H1 (cell line): ENCODE results near the gene TRAF3. TPM values are rescaled to one million over a fixed set of nuclear protein-coding genes. Genes with fewer than 3 reads are reported as not detected.

Source experiments
- CTCF ChIA-PET: fragments of 300-600 bp; sonication (Branson Sonifier 250); formaldehyde crosslinking; loops from one replicate; lab custom pipeline; 2021; ENCODE audit not compliant: partially characterized antibody; lab: Charles Lee
- POLR2A ChIA-PET: fragments of 300-600 bp; sonication (Branson Sonifier 250); formaldehyde crosslinking; loops from one replicate; lab custom pipeline; 2021; ENCODE audit warnings: inconsistent platforms; ENCODE audit not compliant: partially characterized antibody; lab: Charles Lee
- DNase-seq, 2 experiments: peaks; one replicate each; pipeline versions ENCODE4 v3.0.0 to v3.0.0-alpha.2; 2010 to 2022; ENCODE audit warnings: low spot score in 2 of 2, low read depth in 1 of 2, mixed read lengths in 1 of 2
- FAIRE-seq: peaks from 2 replicates; lab custom pipeline; 2011; peaks lifted over from hg19 to GRCh38; lab: Jason Lieb, UNC
- H2AFZ ChIP-seq: 2 replicates; pipeline ENCODE4 v1.8.1; 2012; ENCODE audit warnings: low read length, inconsistent platforms
- H2AK5ac ChIP-seq: 2 replicates; pipeline ENCODE4 v1.6.1; 2013; ENCODE audit warnings: low read depth, low read length
- H2BK120ac ChIP-seq: replicated peaks from 2 replicates; pipeline ENCODE3; 2013; ENCODE audit warnings: low read depth, low read length, inconsistent platforms
- H2BK12ac ChIP-seq: 2 replicates; pipeline ENCODE4 v1.6.1; 2013; ENCODE audit warnings: low read depth, low read length
- H2BK15ac ChIP-seq: 2 replicates; pipeline ENCODE4 v1.6.1; 2013; ENCODE audit warnings: low read length
- H2BK20ac ChIP-seq: 2 replicates; pipeline ENCODE4 v1.6.1; 2013; ENCODE audit warnings: low read length
- H2BK5ac ChIP-seq: 2 replicates; pipeline ENCODE4 v1.6.1; 2013; ENCODE audit warnings: low read depth, low read length
- H3K14ac ChIP-seq: 2 replicates; pipeline ENCODE4 v1.6.1; 2013; ENCODE audit warnings: inconsistent platforms; ENCODE audit not compliant: insufficient read length
- H3K18ac ChIP-seq: 2 replicates; pipeline ENCODE4 v1.6.1; 2013; ENCODE audit warnings: low read length; ENCODE audit errors: extremely low read depth
- H3K23ac ChIP-seq: 2 replicates; pipeline ENCODE4 v1.6.1; 2013; ENCODE audit warnings: inconsistent platforms; ENCODE audit not compliant: insufficient read length
- H3K23me2 ChIP-seq: 2 replicates; pipeline ENCODE4 v1.6.1; 2013; ENCODE audit warnings: low read depth, low read length
- H3K27ac ChIP-seq: 2 replicates; pipeline ENCODE4 v1.6.1; 2011; ENCODE audit warnings: low read depth, low read length, inconsistent platforms
- H3K27me3 ChIP-seq, 4 experiments: replicated peaks in 1 of 4; 1 replicate in 1 of 4; 2 replicates in 3 of 4; pipeline versions ENCODE4 v1.6.1 to v1.8.1; 2011 to 2013; ENCODE audit warnings: low read length in 3 of 4, mild to moderate bottlenecking in 3 of 4, inconsistent platforms in 2 of 4, mixed read lengths in 2 of 4, moderate library complexity in 1 of 4; ENCODE audit not compliant: control insufficient read depth in 3 of 4, insufficient read depth in 3 of 4; ENCODE audit errors: extremely low read depth in 1 of 4
- H3K36me3 ChIP-seq, 4 experiments: 2 replicates each; pipeline versions ENCODE4 v1.6.1 to v1.8.1; 2011 to 2013; ENCODE audit warnings: mild to moderate bottlenecking in 4 of 4, low read length in 3 of 4, moderate library complexity in 2 of 4, control low read depth in 1 of 4, inconsistent platforms in 1 of 4; ENCODE audit not compliant: insufficient read depth in 4 of 4, control insufficient read depth in 2 of 4
- H3K4ac ChIP-seq: replicated peaks from 2 replicates; pipeline ENCODE3; 2013; ENCODE audit warnings: low read length, low read depth, mixed read lengths, inconsistent platforms; ENCODE audit not compliant: insufficient read length
- H3K4me1 ChIP-seq, 4 experiments: replicated peaks in 1 of 4; 1 replicate in 1 of 4; 2 replicates in 3 of 4; pipeline versions ENCODE4 v1.6.1 to v1.8.1; 2011 to 2013; ENCODE audit warnings: low read length in 3 of 4, inconsistent platforms in 2 of 4, mixed read lengths in 1 of 4; ENCODE audit not compliant: insufficient read depth in 4 of 4, control insufficient read depth in 3 of 4
- H3K4me2 ChIP-seq, 2 experiments: 2 replicates each; pipeline versions ENCODE4 v1.6.1 to v1.8.1; 2011 to 2013; ENCODE audit warnings: low read depth in 2 of 2, low read length in 2 of 2, control low read depth in 1 of 2, inconsistent platforms in 1 of 2, mild to moderate bottlenecking in 1 of 2; ENCODE audit not compliant: insufficient read depth in 1 of 2
- H3K4me3 ChIP-seq, 4 experiments: fragments of 200-600, 300-600 bp in 1 of 4; sonication (generic), shearing (Covaris generic), sonication (Bioruptor Twin) in 1 of 4; 2 replicates each; pipeline versions ENCODE4 v1.5.1 to v1.8.1; 2011 to 2016; ENCODE audit warnings: low read length in 4 of 4, low read depth in 3 of 4, control low read depth in 2 of 4, inconsistent platforms in 2 of 4, mild to moderate bottlenecking in 2 of 4, mixed read lengths in 1 of 4, moderate library complexity in 1 of 4; ENCODE audit not compliant: insufficient read depth in 2 of 4; ENCODE audit errors: extremely low read depth in 1 of 4
- H3K56ac ChIP-seq: replicated peaks from 2 replicates; pipeline ENCODE3; 2013; ENCODE audit warnings: low read depth, mild to moderate bottlenecking, mixed read lengths, low read length, inconsistent platforms; ENCODE audit not compliant: insufficient read length
- H3K79me1 ChIP-seq: 2 replicates; pipeline ENCODE4 v1.6.1; 2013; ENCODE audit warnings: low read depth, low read length, control low read depth
- H3K79me2 ChIP-seq, 2 experiments: 2 replicates each; pipeline versions ENCODE4 v1.6.1 to v1.8.1; 2012 to 2013; ENCODE audit warnings: low read length in 2 of 2, mild to moderate bottlenecking in 2 of 2, inconsistent platforms in 1 of 2; ENCODE audit not compliant: insufficient read depth in 2 of 2, control insufficient read depth in 1 of 2
- H3K9ac ChIP-seq, 4 experiments: replicated peaks in 1 of 4; 1 replicate in 1 of 4; 2 replicates in 3 of 4; pipeline versions ENCODE4 v1.6.1 to v1.8.1; 2011 to 2013; ENCODE audit warnings: low read depth in 3 of 4, low read length in 3 of 4, control low read depth in 2 of 4, mild to moderate bottlenecking in 2 of 4, moderate library complexity in 2 of 4, inconsistent platforms in 1 of 4; ENCODE audit errors: extremely low read depth in 1 of 4
- H3K9me3 ChIP-seq, 2 experiments: 2 replicates each; pipeline versions ENCODE4 v1.6.1 to v1.8.1; 2012 to 2013; ENCODE audit warnings: mild to moderate bottlenecking in 2 of 2, moderate library complexity in 2 of 2, control low read depth in 1 of 2, inconsistent platforms in 1 of 2, low read depth in 1 of 2, low read length in 1 of 2, mixed read lengths in 1 of 2; ENCODE audit not compliant: insufficient read depth in 2 of 2
- H4K20me1 ChIP-seq, 2 experiments: replicated peaks in 1 of 2; 2 replicates each; pipeline versions ENCODE3 to v1.8.1; 2011 to 2013; ENCODE audit warnings: inconsistent platforms in 2 of 2, low read length in 2 of 2, mild to moderate bottlenecking in 1 of 2; ENCODE audit not compliant: insufficient read depth in 2 of 2, control insufficient read depth in 1 of 2
- H4K5ac ChIP-seq: 2 replicates; pipeline ENCODE4 v1.6.1; 2013; ENCODE audit warnings: low read length, low read depth, mixed read lengths, inconsistent platforms; ENCODE audit not compliant: insufficient read length
- H4K8ac ChIP-seq: 2 replicates; pipeline ENCODE4 v1.8.0; 2013; ENCODE audit warnings: mild to moderate bottlenecking, moderate library complexity, low read length, inconsistent platforms; ENCODE audit not compliant: insufficient read depth; ENCODE audit errors: extremely low read depth
- H4K91ac ChIP-seq: replicated peaks from 2 replicates; pipeline ENCODE3; 2013; ENCODE audit warnings: low read length, mixed read lengths, inconsistent platforms; ENCODE audit not compliant: insufficient read length
- CBX5 ChIP-seq: fragments of 300-800, 300-1000 bp; sonication (generic); IDR thresholded peaks from 2 replicates; pipeline ENCODE4 v1.7.1; 2016; ENCODE audit warnings: antibody characterized with exemption, low read length, low read depth
- CTCF ChIP-seq, 3 experiments: IDR thresholded peaks; 1 replicate in 2 of 3; 2 replicates in 1 of 3; pipeline versions ENCODE4 v1.5.1 to v1.6.1; 2011; ENCODE audit warnings: low read length in 3 of 3, mild to moderate bottlenecking in 3 of 3, inconsistent platforms in 2 of 3, low read depth in 1 of 3, moderate library complexity in 1 of 3; ENCODE audit not compliant: insufficient read depth in 1 of 3; ENCODE audit errors: control extremely low read depth in 1 of 3
- GTF2F1 ChIP-seq: IDR thresholded peaks from 2 replicates; pipeline ENCODE4 v1.6.1; 2012; ENCODE audit warnings: low read depth, low read length, improper control_type of control experiment, borderline replicate concordance
- KDM1A ChIP-seq: fragments of 200-600, 300-600 bp; sonication (generic); IDR thresholded peaks from 2 replicates; pipeline ENCODE4 v1.7.1; 2016; ENCODE audit warnings: mild to moderate bottlenecking, low read length, borderline replicate concordance
- MAFK ChIP-seq: IDR thresholded peaks from 2 replicates; pipeline ENCODE4 v1.6.1; 2012; ENCODE audit warnings: low read depth, mild to moderate bottlenecking, improper control_type of control experiment, low read length
- NANOG ChIP-seq: IDR thresholded peaks from 2 replicates; pipeline ENCODE4 v1.6.1; 2011; ENCODE audit warnings: low read length, low read depth, mild to moderate bottlenecking, inconsistent platforms; ENCODE audit not compliant: insufficient read depth, poor library complexity, severe bottlenecking
- PHF8 ChIP-seq: fragments of 200-600 bp; sonication (generic); conservative IDR thresholded peaks from 2 replicates; pipeline ENCODE4 v1.7.1; 2012; ENCODE audit warnings: low read depth, mild to moderate bottlenecking, inconsistent platforms, low read length, moderate library complexity
- RXRA ChIP-seq: IDR thresholded peaks from 2 replicates; pipeline ENCODE4 v1.6.1; 2011; ENCODE audit warnings: low read depth, mild to moderate bottlenecking, low read length, moderate library complexity; ENCODE audit not compliant: insufficient read depth
- SRF ChIP-seq: IDR thresholded peaks from 2 replicates; pipeline ENCODE4 v1.6.1; 2011; ENCODE audit warnings: mild to moderate bottlenecking, low read depth, low read length, moderate library complexity
- WGBS, 2 experiments: shearing (Covaris generic) in 1 of 2; methylation state at CpG; one replicate each; pipeline versions ENCODE4 v1.1.6 to v1.1.7; 2013 to 2015; ENCODE audit warnings: low lambda C conversion rate in 2 of 2, mixed read lengths in 2 of 2, inconsistent platforms in 1 of 2, low coverage in 1 of 2, missing lambda C conversion rate in 1 of 2; ENCODE audit not compliant: insufficient replicate concordance in 2 of 2, insufficient coverage in 1 of 2, insufficient read length in 1 of 2; ENCODE audit errors: extremely low coverage in 1 of 2, missing lambda C conversion rate in 1 of 2; 5-methylcytosine and 5-hydroxymethylcytosine counted together
- polyA plus RNA-seq, 7 experiments: library from polyadenylated mRNA; depleted of rRNA in 3 of 7; stranded (reverse) in 5 of 7; unstranded in 2 of 7; fragments of >200 nt in 5 of 7; fragments of 200-250 nt in 2 of 7; gene quantifications; 1 replicate in 5 of 7; 2 replicates in 1 of 7; 4 replicates in 1 of 7; pipeline versions ENCODE4 v1.2.1 to v1.2.3, GENCODE V29; 2011 to 2013; ENCODE audit warnings: missing spikeins in 2 of 7, mixed read lengths in 2 of 7
- total RNA-seq: library from RNA; stranded (reverse); fragmentation: NEBNext Ultra II Directional; extraction: Animal tissue kit (Norgen Biotek cat#: 25700); gene quantifications from 2 replicates; pipeline ENCODE4 v1.2.1, GENCODE V29; 2021

The TRAF3 gene
- total and polyA plus RNA-seq, 2 of the 8 experiments (the other 6 are each of a cell fraction or from before 2014, with no cell fraction given), result 5.8 to 12.1 TPM

- no peak overlapping the region for H3K4me2 ChIP-seq
- no peak overlapping the region for H3K4ac ChIP-seq
- FAIRE-seq, result no peak
- H3K79me1 ChIP-seq, result no peaks in the 10 kb centered on the region
- H2AK5ac ChIP-seq, result no peak overlapping the region
- H3K27me3 ChIP-seq, result no peaks in the 10 kb centered on the region
- H2BK12ac ChIP-seq, result peak overlapping the region; percentile 61; the same call in 1 of the 2 replicates
- H3K27ac ChIP-seq, result no peak overlapping the region
- no peak overlapping the region for H3K18ac ChIP-seq
- H2BK120ac ChIP-seq, result no peak overlapping the region
- ChIA-PET POLR2A (interaction anchor here (0.7 kb wide), 1 partner anchor 1037 kb away, joined by 4 read pairs; no protein-coding TSS in a partner anchor), CTCF (interaction anchor here (0.9 to 3.3 kb wide), 3 partner anchors 11 to 93 kb away, joined by 3 to 29 read pairs (median 3); no protein-coding TSS in a partner anchor)
- H3K56ac ChIP-seq, result peak overlapping the region; percentile 12
- H4K8ac ChIP-seq, result peak overlapping the region; percentile 35; the same call in 1 of the 2 replicates
- no peak overlapping the region for H2BK15ac ChIP-seq
- H2BK20ac ChIP-seq, result no peak overlapping the region
- H3K4me3 ChIP-seq, result no peak overlapping the region
- no peaks in the 10 kb centered on the region; a peak in 1 of 7 replicates for H3K4me1 ChIP-seq
- no peak overlapping the region for H3K23ac ChIP-seq
- H4K91ac ChIP-seq, result no peak overlapping the region
- H3K9ac ChIP-seq, result no peak overlapping the region
- no peak overlapping the region for H2AFZ ChIP-seq
- no peak overlapping the region for H2BK5ac ChIP-seq
- H3K79me2 ChIP-seq, result no peaks in the 10 kb centered on the region
- no peaks in the 10 kb centered on the region for H3K9me3 ChIP-seq
- no peaks in the 10 kb centered on the region for H3K23me2 ChIP-seq
- no peaks in the 10 kb centered on the region for H4K20me1 ChIP-seq
- H3K14ac ChIP-seq, result no peak overlapping the region
- no peak overlapping the region for H4K5ac ChIP-seq
- no peak for DNase-seq
- H3K36me3 ChIP-seq, result peaks cover 0 to 4% (median 0%) of the 10 kb centered on the region in 4 experiments; a peak in 1 of 8 replicates
- WGBS, 2 experiments, result 89% methylated on average over 9 of the region's 9 CpGs; no CpG with 5 or more reads in 1 of the 2 experiments
- TF ChIP-seq PHF8, result no peak
- TF ChIP-seq KDM1A, result no peak
- no peak for TF ChIP-seq CBX5
- TF ChIP-seq CTCF (IDR thresholded peaks at IDR 0.05; ENCODE audit: control extremely low read depth in 1 of 3, insufficient read depth in 1 of 3, low read depth in 1 of 3, low read length in 3 of 3), result no peak
- no peak for TF ChIP-seq SRF
- no peak for TF ChIP-seq MAFK
- no peak for TF ChIP-seq RXRA
- no peak for TF ChIP-seq GTF2F1
- no peak for TF ChIP-seq NANOG
Observed at GRCh38 chr14:102866982-102867761, 89.9 kb downstream of the TRAF3 start.
